Gastrocnemius medialis (tissue), 4 donors: Measurements from ENCODE around the gene RNF14. TPM values are rescaled to one million over a fixed set of nuclear protein-coding genes. Genes with fewer than 3 reads are reported as not detected.
A peak's percentile ranks its signal among the peaks of the same experiment; 100 is the strongest.
"Not testable (repeated sequence)": the region's sequence is repeated elsewhere in the genome, so short reads cannot be mapped to it uniquely, and the experiment has no call there.

Experiments used
- ATAC-seq, 2 donors: fragments of 150-250 bp; one replicate each; pipeline ENCODE4 v1.9.1; 2016
- DNase-seq, 2 donors: peaks; one replicate each; pipeline ENCODE4 v3.0.0-alpha.2; 2019
- H3K27ac ChIP-seq, 4 donors: fragments of 200-600 bp; sonication (generic); 1 replicate in 1 of 4; 2 replicates in 3 of 4; pipeline ENCODE4 v1.5.1; 2016 to 2018; ENCODE audit warnings: mild to moderate bottlenecking in 2 of 4, moderate library complexity in 1 of 4
- H3K27me3 ChIP-seq, 3 donors: fragments of 200-600 bp; sonication (generic) in 2 of 3; 1 replicate in 1 of 3; 2 replicates in 2 of 3; pipeline versions ENCODE4 v1.5.1 to v1.6.0; 2016 to 2019; ENCODE audit warnings: mild to moderate bottlenecking in 1 of 3, moderate library complexity in 1 of 3
- H3K36me3 ChIP-seq, 2 donors: fragments of 200-600 bp; sonication (generic) in 1 of 2; one replicate each; pipeline ENCODE4 v1.5.1; 2017 to 2018
- H3K4me1 ChIP-seq, 2 donors: fragments of 200-600 bp; sonication (generic) in 1 of 2; one replicate each; pipeline ENCODE4 v1.5.1; 2016 to 2017; ENCODE audit warnings: mild to moderate bottlenecking in 2 of 2
- H3K4me3 ChIP-seq, 4 donors: fragments of 200-600 bp; sonication (generic) in 3 of 4; 1 replicate in 1 of 4; 2 replicates in 3 of 4; pipeline ENCODE4 v1.5.1; 2016 to 2019; ENCODE audit warnings: mild to moderate bottlenecking in 2 of 4
- H3K9me3 ChIP-seq, 3 donors: fragments of 200-600 bp; sonication (generic) in 2 of 3; 1 replicate in 1 of 3; 2 replicates in 2 of 3; pipeline ENCODE4 v1.5.1; 2016 to 2019
- CTCF ChIP-seq, 5 experiments: fragments of 450-650 bp in 3 of 5; fragments of 200-600 bp in 2 of 5; sonication (generic) in 2 of 5; IDR thresholded peaks in 4 of 5; conservative IDR thresholded peaks in 1 of 5; 1 replicate in 4 of 5; 2 replicates in 1 of 5; pipeline ENCODE4 v1.5.1; 2016 to 2019; ENCODE audit warnings: antibody characterized with exemption in 5 of 5, mild to moderate bottlenecking in 3 of 5, moderate library complexity in 3 of 5
- POLR2A ChIP-seq, 2 donors: fragments of 450-650 bp; IDR thresholded peaks; one replicate each; pipeline ENCODE4 v1.6.1; 2017; ENCODE audit warnings: antibody characterized with exemption in 2 of 2, mild to moderate bottlenecking in 2 of 2, moderate library complexity in 2 of 2
- in situ Hi-C, 4 donors: fragments of 200-750 bp; cut with MboI; loops; one replicate each; pipeline versions ENCODE4 v1.15.0 to v1.8.0; 2017; ENCODE audit warnings: low sequenced_read_pairs in 4 of 4
- intact Hi-C: fragments of 100-400 bp; cut with DNase I; formaldehyde crosslinking; loops from one replicate; pipeline ENCODE4 v1.15.1; 2023; ENCODE audit warnings: low total_unique reads
- total RNA-seq, 4 donors: library from RNA; depleted of rRNA; stranded (reverse); fragments of >200 nt; gene quantifications; one replicate each; pipeline versions ENCODE4 v1.1.0 to v1.2.3, GENCODE V29; 2016

RNF14 gene
- total RNA-seq, result 100 to 1,000 TPM in 1 of 4 donors, 10 to 100 TPM in 3; 71.4 to 107 (median 84.5) TPM

GRCh38 chr5:141968914-141969608 lies at the start of gene RNF14:
TSS of gene RNF14 (plus strand) at chr5:141969105. CDS start at chr5:141973589, 4,484 bp downstream.
- TF ChIP-seq POLR2A (IDR thresholded peaks at IDR 0.05) (peak; percentile 91 to 94), CTCF (IDR thresholded peaks at IDR 0.05 in 4 of 5, conservative IDR thresholded peaks at IDR 0.05 in 1 of 5) (peak; percentile 94 to 98 (median 97))
- Histone ChIP-seq H3K27ac (peak within 1 kb of the TSS; percentile 88 to 97 (median 94)), H3K4me1 (peaks cover 17 to 26% of the 10 kb centered on the region in 2 donors), H3K27me3 (no peaks in the 10 kb centered on the region), H3K4me3 (peak within 1 kb of the TSS; percentile 59 to 89 (median 76)), H3K36me3 (peaks cover 0 to 19% of the 10 kb centered on the region in 2 donors), H3K9me3 (no peaks in the 10 kb centered on the region)
- in situ Hi-C loops, result no loop called here
- ATAC-seq (peak; percentile 89 to 94), DNase-seq (peak; percentile 86 to 90)
- intact Hi-C loops, result loop anchor here (2.0 kb wide), 2 partner anchors 44 kb away; partner anchors contain the start of gene GNPDA1

GRCh38 chr5:141919218-141920119 lies 49.4 kb upstream of the RNF14 start:
- in situ Hi-C loops, result no loop called here
- no peaks in the 10 kb centered on the region for H3K36me3 ChIP-seq
- H3K4me3 ChIP-seq, result no peak overlapping the region
- no peak for ATAC-seq
- intact Hi-C loops, result loop anchor here (5.0 to 10.0 kb wide), 2 partner anchors 67 to 595 kb away; partner anchors contain the start of gene TAF7
- TF ChIP-seq CTCF (IDR thresholded peaks at IDR 0.05 in 4 of 5, conservative IDR thresholded peaks at IDR 0.05 in 1 of 5) (no peak), POLR2A (IDR thresholded peaks at IDR 0.05) (no peak)
- DNase-seq, result no peak
- H3K27ac ChIP-seq, result no peak overlapping the region
- no peaks in the 10 kb centered on the region for H3K9me3 ChIP-seq
- no peaks in the 10 kb centered on the region for H3K27me3 ChIP-seq
- peaks cover 21 to 23% of the 10 kb centered on the region in 2 donors for H3K4me1 ChIP-seq

- peak overlapping the region in 2 of 4 donors; percentile 38 to 96 for H3K27ac ChIP-seq
- intact Hi-C loops (loop anchor here (5.0 to 10.0 kb wide), 2 partner anchors 68 to 596 kb away; partner anchors contain the start of gene TAF7), in situ Hi-C loops (no loop called here)
- H3K27me3 ChIP-seq, result no peaks in the 10 kb centered on the region
- H3K36me3 ChIP-seq, result peaks cover 0 to 8% of the 10 kb centered on the region in 2 donors
- H3K9me3 ChIP-seq, result no peaks in the 10 kb centered on the region
- DNase-seq, result no peak
- H3K4me1 ChIP-seq, result peaks cover 25 to 30% of the 10 kb centered on the region in 2 donors
- TF ChIP-seq CTCF (IDR thresholded peaks at IDR 0.05 in 4 of 5, conservative IDR thresholded peaks at IDR 0.05 in 1 of 5), result no peak
- TF ChIP-seq POLR2A (IDR thresholded peaks at IDR 0.05), result no peak
- no peak for ATAC-seq
- H3K4me3 ChIP-seq, result no peak overlapping the region
These were observed 48.1 kb upstream of the RNF14 start for GRCh38 chr5:141920771-141921170.

GRCh38 chr5:141922827-141923447 lies 46.0 kb upstream of the RNF14 start:
- intact Hi-C loops, result loop anchor here (2.0 to 10.0 kb wide), 3 partner anchors 44 to 598 kb away; partner anchors contain the start of genes PCDH1 and TAF7
- H3K27me3 ChIP-seq, in situ Hi-C loops, DNase-seq, H3K9me3 ChIP-seq: not testable (repeated sequence)
- Histone ChIP-seq H3K4me3 (peak overlapping the region; percentile 77 to 97 (median 82)), H3K27ac (peak overlapping the region; percentile 94 to 99 (median 96)), H3K4me1 (peaks cover 25 to 39% of the 10 kb centered on the region in 2 donors), H3K36me3 (peaks cover 0 to 28% of the 10 kb centered on the region in 2 donors)
- ATAC-seq, result peak in 1 of 2 donors; percentile 12
